NCI-H774 (cell line): ENCODE data around the gene SND1.

ENCODE experiments used
- DNase-seq: peaks from one replicate; lab custom pipeline; 2025; lab: John Stamatoyannopoulos, UW

The SND1 gene

DNA sequence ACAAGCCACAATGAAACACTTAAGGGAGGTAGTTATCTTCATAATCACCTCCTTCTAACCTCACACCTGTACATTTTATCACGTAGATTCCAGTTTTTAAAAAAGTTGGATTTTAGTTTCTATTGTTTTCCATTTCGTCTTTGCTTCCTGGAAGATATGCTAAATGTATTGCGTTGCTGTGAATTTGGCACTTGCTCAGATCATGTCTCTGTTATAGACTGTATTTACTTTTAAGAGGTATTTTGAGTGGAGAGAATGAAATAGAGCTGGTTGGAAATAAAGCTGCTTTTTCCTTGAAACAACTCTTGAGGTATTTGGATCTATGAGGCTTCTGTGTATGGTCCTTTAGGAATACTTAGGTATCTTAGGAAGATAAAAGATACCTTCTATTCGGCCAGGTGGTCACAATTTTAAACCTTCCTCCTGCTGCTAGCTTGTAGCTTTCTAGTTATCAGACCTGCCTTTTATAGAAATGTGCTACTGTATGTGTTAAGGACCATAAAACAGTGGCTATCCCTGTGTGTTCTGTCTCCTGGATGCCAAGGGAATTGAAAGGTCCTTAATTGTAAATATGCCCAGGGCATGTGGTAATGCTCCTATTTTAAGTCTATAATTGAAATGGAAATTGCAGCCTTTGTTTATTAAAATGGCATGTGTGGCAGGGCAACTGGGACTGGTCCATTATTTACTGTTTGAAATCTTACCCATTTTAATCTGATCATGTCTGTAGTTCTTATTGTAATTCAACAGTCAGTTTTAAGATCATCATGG is 147.7 kb downstream of the SND1 start:
- DNase-seq: peak; percentile 57

DNA sequence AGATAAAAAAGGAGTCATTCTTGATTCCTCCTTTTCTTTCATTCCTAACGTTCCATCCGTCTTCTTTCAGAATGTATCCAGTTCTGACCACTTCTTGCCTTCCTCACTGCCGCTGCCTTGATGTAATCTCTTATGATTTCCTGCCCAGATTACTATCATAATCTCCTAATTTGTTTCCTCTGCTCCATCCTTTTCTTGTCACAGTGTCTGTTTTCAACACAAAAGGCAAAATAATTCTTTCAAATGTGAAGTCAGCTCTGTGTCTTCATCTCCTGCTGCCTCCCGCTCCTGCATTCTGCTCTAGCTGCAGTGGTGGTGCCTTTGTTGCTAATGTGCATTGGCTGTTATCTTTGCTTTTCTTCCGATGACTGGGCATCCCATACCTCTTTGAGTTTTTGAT is 150.9 kb downstream of the SND1 start:
- no peak for DNase-seq

DNA sequence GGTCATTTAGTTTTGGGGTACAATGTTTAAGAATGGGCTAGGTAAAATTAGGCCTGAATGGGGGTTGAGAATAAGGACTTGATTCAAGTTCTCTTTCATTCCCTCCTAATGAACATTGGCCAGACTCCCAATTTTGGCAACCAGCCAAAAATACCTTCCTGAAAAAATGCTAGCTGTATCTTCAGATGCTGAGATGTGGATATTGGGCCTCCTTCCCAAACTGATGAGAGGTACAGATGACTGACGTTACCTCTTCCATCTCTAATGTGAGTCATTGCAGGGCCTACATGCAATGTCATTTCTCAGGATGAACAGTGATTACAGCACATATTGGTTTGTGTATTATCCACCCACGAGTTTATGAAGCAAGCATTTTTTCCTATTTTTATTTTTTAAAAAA is 151.6 kb downstream of the SND1 start:
- DNase-seq: no peak

DNA sequence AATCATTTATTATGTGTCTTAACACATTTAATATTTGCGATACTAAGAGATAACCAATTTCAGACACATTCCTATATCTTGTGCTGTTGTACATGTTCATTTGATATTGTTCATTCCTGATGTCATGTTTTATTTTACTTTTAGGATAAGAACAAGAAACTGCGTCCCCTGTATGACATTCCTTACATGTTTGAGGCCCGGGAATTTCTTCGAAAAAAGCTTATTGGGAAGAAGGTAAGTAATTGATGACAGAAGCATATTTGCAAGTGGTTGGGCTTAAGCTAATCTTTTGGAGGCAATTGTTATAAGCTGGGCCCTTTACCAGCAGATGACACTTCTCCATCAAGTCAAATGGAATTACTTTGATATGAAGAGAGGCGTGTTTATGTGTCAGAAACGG is 155.3 kb downstream of the SND1 start:
- DNase-seq: no peak

DNA sequence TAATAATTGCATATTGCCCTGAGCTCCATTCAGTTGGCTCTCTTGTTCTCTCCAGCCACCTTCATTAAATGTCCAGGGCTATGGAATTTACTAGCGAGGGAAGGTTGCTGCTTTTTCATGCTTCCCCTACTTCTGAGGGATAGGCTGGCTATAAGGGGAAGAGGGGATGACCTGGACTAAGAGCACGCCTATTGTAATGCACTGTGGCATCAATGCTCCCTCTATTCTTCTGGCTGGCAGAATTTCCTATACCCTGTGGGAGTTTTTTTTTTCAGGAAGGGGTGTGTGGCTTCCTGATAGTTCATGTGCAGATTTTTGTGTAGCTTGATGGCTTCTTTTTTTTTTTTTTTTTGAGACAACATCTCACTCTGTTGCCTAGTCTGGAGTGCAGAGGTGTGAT is 155.8 kb downstream of the SND1 start:
- DNase-seq: no peak

DNA sequence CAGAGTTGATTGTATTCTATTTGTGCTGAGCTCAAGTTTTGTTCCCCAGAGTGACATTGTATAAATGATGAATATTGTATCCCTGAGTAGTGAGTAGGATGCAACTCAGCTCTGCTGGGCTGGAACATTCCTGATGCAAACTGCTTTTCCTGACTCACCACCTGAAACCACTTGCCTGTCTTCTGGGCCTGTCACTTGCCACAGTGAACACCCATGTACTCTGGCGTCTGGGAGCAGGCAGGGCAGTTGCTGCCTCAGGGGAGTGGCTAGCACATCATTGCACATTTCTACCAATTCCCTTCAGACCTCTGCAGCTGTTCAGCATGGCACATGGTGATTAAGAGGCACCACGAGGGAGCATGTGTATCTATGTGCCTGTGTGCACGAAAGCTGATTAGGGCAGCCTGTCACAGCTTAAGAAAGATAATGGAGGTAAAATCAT is 157.3 kb downstream of the SND1 start:
- no peak for DNase-seq

DNA sequence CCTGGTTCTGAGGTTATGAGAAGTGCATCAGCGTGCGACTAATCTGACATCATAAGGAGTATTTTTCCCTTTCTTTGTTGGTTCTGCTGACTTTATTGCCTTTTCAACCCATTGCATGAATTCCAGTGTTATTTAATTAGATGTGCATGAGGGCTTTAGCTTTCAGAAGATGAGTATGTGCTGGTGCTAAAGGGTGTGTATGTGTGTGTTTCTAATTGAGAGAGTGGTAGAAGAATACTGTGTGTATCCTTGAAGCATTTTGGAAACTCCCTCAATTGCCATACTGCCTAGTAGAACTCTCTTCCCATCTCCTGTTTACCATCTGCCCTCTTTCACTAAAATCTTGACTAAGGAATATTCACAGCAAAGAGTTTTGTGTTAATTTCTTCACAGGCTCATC is 158.1 kb downstream of the SND1 start:
- DNase-seq: no peak

DNA sequence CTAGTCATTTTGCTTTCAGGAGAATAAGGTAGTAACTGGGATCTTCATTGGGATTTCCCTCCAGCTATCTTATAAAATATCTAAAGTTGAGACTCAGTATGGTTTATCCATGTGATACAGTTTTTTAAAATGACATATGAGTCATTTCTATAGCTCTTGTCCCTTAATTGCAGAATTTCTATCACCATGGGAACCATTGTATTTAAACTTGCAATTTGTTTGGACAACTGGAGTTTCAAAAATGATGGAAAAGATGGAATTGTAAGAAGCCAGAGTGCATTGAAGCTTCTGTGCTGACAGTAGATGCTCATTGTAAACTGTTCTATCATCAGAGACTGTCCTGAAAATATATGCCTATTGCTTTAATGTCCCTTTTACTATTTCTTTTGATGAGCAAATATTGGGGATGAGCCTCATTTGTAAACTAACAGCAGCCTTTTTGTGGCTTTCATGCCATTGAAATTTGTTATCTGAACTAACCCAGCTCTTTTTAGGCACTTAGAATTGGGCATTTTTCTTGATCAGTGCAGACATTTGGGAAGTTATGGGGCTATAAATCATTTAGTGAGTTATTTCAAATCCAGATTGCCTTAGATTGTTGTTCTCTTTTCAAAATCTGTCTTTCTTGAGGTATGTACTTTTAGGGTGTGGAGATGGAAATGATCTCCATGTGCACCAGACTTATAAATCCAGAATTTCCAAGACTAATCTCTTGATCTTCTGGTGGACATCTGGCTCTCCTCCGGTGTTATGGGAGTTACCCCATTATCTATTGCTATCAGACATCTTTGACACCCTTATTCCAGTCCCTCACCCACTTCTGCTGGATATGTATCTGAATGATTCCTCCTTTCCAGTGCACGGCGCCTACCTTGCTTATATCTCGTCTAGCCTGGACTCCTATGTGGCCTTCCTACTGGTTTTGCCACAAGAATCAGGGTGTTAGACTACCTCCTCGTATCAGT is 159.0 kb downstream of the SND1 start:
- DNase-seq: no peak

DNA sequence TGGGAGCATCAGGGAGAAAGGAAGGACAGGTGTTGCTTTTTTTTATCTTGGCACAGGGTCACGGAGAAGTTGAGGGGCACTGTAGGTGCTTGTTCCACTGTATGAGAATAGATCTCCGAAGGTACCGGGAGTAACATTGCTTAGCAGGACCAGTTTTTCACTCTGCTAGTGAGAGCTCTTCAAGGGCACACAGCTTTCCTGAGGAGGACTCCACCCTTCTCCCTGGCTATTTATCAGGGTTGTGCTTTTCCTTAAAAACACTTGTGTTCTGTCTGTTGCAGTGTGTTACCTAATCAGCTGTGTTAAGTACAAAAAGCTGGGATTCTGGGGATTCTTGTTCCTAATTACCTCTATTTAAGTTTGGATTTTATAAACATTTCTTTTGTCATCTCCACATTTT is 160.5 kb downstream of the SND1 start:
- no peak for DNase-seq

DNA sequence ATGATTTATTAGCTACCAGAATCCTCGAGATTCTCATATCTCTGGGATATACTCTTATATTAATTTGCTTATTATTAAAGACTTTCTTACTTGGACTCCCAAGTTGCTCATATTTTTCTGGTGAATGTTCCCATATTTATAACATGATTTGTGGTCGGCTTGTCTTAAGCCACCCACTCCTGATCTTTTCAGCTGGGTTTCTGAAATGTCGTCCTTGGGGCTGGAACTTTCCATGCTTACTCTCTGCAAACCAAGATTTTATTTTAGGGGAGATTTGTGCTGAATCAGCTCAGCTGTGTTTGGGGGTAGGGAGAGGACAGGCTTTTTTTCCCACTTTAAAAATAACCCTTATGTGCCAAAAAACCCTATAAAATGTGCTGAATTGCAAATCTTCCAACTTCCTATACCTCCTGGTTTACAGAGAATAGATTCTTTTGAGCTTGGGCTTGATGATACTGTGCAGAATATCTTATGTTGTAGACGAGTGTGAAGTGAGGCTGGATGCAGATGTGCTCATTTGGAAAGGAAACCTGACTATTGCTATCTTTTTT is 162.1 kb downstream of the SND1 start:
- no peak for DNase-seq

DNA sequence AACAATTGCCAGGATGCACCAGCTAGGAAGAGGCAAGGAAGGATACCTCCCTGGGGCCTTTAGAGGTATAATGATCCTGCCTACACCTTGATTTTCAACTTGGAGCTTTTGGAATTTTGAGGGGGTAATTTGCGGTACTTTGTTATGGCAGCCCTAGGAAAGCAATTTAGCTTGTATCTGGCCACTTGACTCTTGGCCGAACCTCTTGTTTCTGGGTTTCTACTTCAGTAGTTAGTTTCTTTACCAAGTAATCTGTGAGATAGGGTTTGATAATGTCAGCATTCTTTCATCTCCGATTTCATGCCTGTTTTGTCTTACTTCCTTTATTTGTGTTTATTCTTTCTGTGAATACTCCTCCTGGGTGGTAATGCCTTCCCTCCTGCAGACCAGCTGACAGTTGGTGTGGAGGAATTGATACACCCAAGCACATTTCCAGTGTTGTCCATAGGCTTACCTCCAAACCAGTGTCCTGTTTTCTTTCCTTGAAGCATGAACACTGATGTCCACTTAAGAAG is 163.7 kb downstream of the SND1 start:
- DNase-seq: no peak

DNA sequence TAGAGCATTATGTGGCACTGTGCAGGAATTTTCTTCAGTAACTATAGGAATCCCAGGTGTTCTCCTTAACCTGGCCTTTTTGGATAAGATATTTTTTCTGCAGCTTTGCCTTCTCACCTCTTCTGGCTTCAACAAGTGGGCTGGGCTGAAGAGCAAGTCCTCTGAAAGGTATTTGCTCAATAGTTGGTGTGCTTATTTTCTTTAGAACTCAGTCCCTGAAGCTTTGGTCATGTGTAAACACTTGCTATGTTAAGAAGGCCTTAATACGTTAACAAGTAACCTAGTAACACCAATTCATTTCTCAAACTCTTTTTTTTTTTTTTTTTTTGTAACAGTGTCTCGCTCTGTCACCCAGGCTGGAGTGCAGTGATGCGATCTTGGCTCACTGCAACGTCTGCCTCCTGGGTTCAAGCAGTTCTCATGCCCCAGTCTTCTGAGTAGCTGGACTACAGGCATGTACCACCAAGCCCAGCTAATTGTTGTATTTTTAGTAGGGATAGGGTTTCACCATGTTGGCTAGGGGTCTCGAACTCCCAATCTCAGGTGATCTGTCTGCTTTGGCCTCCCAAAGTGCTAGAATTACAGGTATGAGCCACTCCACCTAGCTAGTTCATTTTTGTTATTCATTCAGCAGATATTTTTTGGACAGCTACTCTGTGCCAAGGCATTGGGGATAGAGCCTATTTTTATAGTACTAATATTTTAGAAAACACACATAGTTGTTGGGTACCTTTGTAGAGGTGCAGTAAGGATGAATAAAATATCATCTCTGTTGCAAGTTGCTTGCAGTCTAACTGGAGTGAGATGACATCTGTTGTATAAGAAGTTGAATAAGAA is 164.6 kb downstream of the SND1 start:
- no peak for DNase-seq

DNA sequence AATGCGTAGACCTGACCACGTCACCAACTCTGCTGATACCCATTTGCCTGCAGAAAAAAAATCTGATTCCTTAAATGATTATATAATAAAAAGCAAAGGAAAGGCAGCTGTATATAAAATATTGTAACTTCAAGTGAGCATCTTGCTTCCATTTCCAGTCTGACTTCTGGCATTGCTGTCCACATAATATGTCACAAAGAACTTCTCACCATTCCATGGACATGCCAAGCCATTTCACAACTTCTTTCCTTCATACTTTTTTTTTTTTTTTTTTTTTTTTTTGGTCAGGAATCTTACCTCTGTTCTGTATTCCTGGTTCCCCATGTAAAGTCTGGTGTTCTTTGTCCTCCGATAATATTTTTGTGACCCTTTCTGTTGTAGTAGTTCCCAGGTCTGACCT is 165.5 kb downstream of the SND1 start:
- DNase-seq: no peak

DNA sequence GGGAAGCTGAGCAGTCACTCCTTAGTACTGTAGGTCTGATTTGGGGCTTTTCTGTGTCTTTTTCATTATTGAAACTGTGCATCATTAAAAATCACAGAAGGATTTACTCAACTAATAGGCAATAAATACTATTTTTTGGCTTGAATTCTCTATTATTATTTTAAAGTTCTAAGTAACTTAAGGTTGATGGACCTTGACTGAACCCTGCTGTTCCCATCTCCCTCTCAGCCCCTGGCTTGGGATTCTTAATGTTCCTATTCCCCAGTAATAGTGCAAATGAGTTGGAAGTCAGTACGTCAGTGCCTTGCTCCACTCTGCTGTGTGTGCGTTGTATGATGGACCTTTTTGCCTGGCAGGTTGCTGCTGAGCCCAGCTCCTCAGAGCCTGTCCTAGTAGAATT is 166.3 kb downstream of the SND1 start:
- DNase-seq: no peak

DNA sequence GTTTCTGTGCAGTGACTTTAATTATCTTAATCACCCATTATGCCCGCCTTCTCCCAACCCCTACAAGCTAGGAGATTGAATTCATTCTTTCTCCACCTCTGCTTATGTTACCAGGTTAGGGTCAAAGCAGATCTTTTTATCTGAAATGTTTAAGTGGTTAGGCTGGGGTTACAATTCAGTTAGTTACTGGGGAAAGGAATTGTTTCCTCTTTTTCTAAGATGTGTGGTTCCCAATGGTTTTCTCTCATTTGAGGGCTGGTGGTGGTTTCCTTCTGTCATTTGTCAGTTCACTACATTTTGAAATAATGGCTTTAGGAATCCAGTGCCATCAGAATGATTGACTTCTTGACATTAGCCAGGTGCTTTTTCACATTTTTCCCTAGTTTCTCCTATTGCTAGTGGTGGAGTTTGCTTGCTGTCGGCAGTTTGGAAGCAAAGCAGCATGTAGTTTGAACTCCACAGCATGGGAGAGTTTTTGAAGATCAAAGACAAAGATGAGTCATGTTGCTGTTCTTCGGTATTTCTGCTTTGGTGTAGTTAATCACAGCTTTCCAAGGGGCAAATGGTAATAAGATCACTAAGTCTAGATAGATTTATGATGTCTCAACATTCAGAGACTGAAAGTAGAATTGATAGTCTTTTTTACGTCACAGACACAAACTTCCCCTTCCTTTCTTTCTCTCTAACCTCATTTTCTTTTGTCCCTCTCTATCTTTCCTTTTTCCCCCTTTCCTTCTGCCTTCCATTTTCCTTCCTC is 168.2 kb downstream of the SND1 start:
- no peak for DNase-seq

DNA sequence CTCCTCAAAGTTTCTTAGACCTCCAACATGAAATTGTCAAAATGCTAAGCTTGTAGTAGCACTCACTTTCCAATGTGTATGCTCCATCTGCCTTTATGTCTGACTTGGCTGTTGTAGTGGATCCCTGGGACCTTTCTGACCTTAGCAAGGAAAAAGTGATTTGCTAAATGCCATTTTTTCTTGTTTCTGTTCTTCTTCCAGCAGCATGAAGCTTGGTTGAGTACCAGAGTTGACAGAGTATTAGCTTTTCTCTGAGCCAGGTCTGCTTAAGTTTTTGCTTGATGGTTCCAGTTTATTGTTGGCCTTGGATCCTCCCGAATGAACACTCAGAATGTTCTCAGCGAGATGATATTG is 168.7 kb downstream of the SND1 start:
- DNase-seq: no peak

DNA sequence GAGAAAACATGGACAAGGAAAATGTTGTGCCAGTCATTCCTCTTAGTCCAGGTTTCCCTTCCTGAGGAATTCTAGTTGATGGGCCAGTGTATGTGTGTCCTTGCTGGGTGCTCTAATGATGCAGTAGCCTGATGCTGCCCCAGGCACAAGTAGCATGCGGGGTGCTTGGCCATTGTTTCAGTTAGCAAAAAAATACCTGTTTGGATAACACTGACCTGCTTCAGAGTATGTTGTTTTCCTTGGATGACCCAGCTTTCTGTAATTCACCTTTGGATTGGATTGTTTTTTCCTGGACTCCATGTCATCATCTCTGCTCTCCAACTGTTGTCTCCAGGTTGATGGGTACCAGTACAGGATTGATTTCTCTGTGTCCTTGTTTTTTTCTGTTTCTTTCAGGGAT is 169.2 kb downstream of the SND1 start:
- no peak for DNase-seq

DNA sequence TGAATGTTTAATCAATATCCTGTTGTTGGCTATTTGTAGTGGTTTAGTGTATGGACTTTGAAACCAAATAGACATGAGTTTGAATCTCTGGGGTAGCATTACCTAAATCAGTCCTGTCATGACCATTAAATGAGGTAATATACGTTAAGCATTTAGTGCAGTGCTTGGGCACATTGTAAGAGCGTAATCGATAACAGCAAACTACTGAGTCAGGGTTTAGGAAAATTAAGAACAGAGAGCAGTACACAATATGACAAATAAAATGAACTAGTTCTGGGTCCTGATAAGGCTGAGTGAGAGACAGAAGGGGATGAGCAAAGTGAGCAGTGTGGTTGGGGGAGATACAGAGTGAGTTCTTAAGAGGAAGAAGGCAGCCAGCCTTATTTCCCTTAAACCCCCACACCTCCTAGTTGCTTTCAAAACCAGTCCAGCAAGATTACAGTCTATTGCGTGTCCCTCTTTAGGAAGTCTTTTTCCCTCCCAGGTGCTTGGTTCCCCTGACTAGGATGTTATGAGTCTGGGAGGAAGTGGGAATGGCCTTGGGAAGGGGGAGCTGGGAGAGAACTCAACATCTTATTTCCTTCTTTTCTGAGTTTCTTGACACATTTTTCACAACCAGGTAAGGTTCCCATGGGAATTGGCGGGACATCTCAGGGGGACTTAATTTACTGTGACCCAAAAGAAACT is 171.0 kb downstream of the SND1 start:
- no peak for DNase-seq

DNA sequence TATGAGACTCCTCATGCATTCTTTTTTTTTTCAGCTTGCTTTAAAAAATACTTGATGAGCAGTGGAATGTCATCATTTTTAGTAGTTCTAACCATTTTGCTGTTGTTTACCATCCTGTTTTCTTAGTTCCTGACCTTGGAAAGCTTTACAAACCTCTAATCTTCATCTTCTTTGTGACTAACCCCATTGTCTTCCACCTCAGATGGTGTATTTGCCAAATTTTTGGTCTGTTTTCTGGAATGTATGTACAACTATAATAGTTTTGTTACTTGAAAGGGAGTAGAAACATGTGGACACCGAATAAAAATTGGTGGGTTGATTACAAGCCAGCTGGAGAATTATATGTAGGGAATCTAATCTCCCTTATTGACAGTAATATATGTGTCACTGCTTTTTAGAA is 172.7 kb downstream of the SND1 start:
- no peak for DNase-seq

DNA sequence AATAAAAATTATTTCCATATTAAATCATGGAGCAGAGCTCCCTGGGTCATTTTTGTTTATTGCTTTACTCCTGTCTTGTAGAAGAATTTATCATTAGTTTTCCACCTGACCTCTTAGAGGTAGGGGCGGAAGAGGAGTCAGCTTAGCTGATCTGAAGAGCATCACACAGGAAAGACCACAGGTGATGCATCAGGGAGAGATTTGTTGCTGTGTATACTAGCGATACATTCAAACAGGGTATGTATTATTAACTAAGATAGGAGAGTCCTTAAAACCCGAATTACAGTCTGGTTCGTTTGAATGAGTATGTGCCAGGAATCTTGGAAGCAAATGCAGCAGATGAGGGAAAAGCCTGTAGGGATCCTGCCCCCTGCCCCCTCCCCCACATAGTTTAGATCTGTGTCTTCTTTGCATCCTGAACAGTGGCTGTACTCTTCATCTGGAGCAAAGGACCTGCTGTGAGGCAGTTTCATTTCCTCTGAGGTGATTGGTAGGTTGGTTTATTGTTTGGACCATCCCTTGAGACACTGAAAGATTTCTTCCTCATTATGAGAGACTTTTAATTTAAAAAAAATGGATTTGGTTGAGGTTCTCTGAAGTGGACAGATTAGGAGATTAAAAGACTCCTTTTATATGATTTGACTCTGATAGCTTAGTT is 177.0 kb downstream of the SND1 start:
- DNase-seq: no peak
